Erythroblast (primary cell): Measurements from ENCODE around the gene CCDC91.

Experiments
- DNase-seq, 2 experiments: peaks; one replicate each; lab custom pipeline; 2025; lab: John Stamatoyannopoulos, UW
- GATA1 ChIP-seq: IDR thresholded peaks from 2 replicates; pipeline ENCODE4 v1.6.1; 2011; ENCODE audit warnings: low read depth, mild to moderate bottlenecking, control low read depth, low read length, moderate library complexity
- POLR2A ChIP-seq: IDR thresholded peaks from 2 replicates; pipeline ENCODE4 v1.6.1; 2011; ENCODE audit warnings: mild to moderate bottlenecking, low read length

CCDC91 gene

DNA sequence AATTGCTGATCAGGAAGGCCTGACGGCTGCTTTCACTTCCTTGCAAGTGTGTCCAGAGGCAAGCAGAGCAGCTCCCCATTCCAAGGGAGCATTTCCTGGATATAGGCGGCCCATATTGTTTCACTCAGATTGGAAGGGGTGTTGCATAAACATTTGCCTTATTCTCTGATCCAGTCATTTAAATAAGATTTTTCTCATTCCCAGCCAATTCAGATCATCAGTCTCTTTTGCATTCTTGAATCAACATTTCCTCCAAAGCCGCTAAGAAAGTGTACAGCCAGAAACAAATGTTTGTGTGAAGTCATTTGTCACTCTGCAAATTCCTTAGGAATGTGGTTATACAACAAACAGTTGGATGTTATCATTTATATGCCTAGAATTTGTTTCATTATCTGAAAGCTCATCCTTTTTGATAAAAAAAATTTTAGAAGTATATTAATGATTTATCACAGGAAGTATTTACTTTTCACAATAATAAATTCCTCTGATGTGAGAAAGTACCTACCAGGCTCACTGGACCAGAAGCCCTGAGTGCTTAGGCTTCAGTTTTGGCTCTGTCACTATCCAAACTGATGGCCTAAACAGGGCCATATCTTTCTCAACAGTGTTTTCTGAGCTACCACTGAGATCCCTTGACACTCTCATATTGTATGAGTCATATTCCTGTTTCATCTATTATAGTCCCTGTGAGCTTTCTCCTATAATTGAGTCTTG lies 379.6 kb downstream of the CCDC91 start:
- DNase-seq, result no peak
- no peak for TF ChIP-seq GATA1
- TF ChIP-seq POLR2A, result no peak

DNA sequence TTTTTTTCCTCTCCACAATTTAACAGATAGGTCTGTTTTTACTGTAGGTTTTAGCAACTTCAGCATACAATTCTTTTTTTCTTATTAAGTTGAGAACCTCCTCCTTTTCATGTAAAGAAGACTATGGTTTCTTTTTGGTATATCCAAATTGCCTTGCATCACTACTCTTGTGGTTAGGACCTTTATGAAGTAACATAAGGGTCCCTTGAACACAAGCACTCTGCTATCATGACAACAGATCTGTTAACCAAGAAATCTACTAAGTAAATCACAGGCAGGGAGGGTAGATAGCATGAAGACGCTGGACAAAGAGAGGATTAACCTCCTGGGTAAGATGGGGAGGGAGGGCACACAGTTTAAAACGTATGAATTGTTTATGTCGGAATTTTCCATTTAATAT lies 380.6 kb downstream of the CCDC91 start:
- TF ChIP-seq GATA1 (no peak), POLR2A (no peak)
- DNase-seq, result no peak

DNA sequence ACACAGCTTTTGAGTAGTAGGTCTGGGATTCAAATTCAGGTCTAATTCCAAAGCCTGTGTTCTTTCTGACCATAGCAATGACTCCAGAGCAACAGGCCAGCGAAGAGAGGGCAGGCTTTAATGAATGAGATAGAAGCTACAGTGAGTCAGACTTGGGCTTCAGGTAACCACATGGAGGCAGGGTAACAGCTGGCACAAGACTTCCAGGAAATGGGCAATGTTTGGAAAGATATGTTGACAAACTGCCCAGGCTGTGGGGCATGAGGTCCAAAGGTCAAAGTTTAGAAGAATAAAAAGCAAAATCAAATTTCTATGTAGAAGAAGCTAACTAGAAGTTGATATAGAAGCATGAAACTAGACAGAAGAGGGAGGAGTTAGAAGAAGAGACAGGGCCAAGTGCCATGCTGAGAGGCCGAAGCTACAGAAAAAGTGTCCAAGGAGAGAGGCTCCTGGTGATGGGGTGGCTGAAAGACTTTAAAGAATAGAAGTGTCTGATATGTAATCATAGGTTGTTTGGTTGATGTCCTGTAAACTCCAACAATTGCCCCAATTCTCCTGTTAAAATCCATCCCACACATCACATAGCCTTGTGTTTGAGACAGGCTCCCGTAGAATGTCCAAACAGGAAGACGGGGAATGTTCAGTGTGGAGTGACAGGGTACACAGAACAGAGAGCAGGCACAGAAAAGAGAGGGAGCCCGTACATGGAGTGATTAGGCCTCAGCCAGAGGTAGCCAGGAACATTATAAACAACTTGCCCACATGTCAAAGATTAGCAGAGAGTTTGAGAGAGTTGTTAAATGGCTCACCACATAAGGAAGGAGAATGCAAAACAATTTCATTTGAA lies 384.7 kb downstream of the CCDC91 start:
- DNase-seq, result no peak
- no peak for TF ChIP-seq POLR2A
- no peak for TF ChIP-seq GATA1

GRCh38 chr12:28575593-28576205 lies 385.4 kb downstream of the CCDC91 start:
- TF ChIP-seq POLR2A (no peak), GATA1 (no peak)
- DNase-seq, result no peak

DNA sequence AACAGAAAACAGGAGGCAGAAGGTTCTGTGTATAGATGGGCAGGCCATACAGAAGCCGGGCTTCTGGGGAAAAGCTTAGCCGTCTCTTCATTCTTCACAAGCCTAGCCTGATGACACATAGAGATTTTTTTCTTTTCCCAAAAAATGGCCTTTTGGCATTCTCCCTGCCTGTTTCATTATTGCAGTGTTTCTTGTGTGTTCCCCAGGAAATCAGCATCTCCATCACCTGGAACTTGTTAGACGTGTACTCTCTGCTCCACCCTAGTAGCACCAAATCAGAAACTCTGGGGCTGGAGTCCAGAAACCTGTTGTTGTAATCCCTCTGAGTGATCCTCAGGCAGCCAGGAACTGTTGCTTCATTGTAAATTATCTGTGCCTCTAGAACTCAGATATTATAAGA lies 388.1 kb downstream of the CCDC91 start:
- no peak for TF ChIP-seq POLR2A
- no peak for TF ChIP-seq GATA1
- DNase-seq, result no peak

- DNase-seq, result no peak
- TF ChIP-seq GATA1, result no peak
- TF ChIP-seq POLR2A, result no peak
Observed at GRCh38 chr12:28578833-28579252, 388.6 kb downstream of the CCDC91 start.

DNA sequence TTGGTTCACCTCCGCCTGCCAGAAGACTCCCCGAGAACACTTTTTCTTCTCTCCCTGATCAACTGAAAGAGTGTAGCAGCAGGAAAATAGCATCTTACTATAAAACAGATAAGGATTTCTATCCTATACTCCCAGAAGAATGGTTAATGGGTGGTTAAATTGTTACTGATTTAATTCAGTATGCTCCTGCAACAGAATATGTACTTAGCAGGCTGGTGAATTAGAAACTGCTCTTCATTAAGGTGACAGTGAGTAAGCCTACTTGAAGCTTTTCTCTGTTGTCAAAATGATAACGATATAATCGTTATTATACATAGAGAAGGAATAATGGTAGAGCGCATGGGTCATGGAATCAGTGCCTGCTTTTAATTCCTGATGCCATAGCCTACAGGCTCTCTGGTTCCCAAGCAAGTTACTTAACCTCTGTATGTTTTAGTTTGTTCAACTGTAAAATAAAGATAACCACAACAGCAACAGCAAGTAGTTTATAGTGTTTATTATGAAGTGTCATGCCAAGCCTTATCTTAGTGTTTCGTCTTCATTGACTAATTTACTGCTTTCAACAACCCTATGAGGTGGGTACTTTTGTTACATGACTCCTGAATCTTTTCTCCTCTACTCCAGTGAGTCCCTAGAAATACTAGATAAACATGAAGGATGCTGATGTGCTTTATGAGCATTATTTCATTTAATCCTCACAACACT lies 392.6 kb downstream of the CCDC91 start:
- TF ChIP-seq POLR2A (no peak), GATA1 (no peak)
- DNase-seq, result no peak

- no peak for TF ChIP-seq POLR2A
- no peak for TF ChIP-seq GATA1
- no peak for DNase-seq
Observed at GRCh38 chr12:28583701-28584261, 393.5 kb downstream of the CCDC91 start.

- TF ChIP-seq GATA1 (no peak), POLR2A (no peak)
Observed at GRCh38 chr12:28585146-28585545, 394.9 kb downstream of the CCDC91 start.

GRCh38 chr12:28586481-28586880 lies 396.2 kb downstream of the CCDC91 start:
- TF ChIP-seq POLR2A, result no peak
- TF ChIP-seq GATA1, result no peak
- DNase-seq, result no peak

More at GRCh38 chr12:28585146-28585545, 394.9 kb downstream of the CCDC91 start:
- no peak for DNase-seq

DNA sequence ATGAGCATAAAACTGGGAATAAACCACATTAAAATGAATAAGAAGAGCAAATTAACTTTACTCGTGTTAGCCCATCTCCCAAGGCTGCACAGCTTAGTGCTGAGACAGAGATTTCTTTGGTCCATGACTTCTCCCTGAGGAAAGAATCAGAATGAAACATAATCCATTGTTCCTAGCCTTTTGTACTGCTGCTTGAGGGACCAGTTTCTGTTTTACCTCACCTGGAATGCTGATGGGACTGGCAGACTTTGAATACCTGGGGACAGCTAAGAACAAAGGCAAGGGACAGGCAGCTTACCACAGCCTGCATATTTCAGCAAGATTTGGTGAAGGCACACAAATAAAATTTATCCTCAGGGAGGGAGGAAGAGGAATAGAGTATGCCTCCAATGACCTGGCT lies 401.6 kb downstream of the CCDC91 start:
- TF ChIP-seq GATA1, result no peak
- no peak for DNase-seq
